ENCODE results near the gene PTRH1. TPM values are rescaled to one million over a fixed set of nuclear protein-coding genes. Genes with fewer than 3 reads are reported as not detected.

Gene PTRH1
- total and polyA plus RNA-seq, 10 of the 15 experiments (the other 5 are each of a cell fraction or from before 2014, with no cell fraction given): 0.69 to 38.4 (median 10.2) TPM

GRCh38 chr9:127734747-127735529, 19.5 kb upstream of the PTRH1 start, which contains the start of gene TOR2A (continued):
- TF ChIP-seq CHD1 (IDR thresholded peaks at IDR 0.05; ENCODE audit: low read depth, low read length) (no peak), TBL1XR1 (IDR thresholded peaks at IDR 0.05; ENCODE audit: low read depth, low read length) (peak; percentile 71; the same call in 1 of the 2 replicates), BCLAF1 (IDR thresholded peaks at IDR 0.05) (no peak), EZH2 (IDR thresholded peaks at IDR 0.05; ENCODE audit: borderline replicate concordance, control insufficient read depth, low read depth, low read length) (no peak), HCFC1 (IDR thresholded peaks at IDR 0.05; ENCODE audit: low read length) (peak; percentile 96), TCF12 (IDR thresholded peaks at IDR 0.05; ENCODE audit: low read depth, low read length) (no peak), SMC3 (IDR thresholded peaks at IDR 0.05; ENCODE audit: borderline replicate concordance, low read length) (peak; percentile 97), NFYB (IDR thresholded peaks at IDR 0.05; ENCODE audit: insufficient read depth, low read depth, low read length) (peak; percentile 64), E2F4 (IDR thresholded peaks at IDR 0.05; ENCODE audit: low read depth, low read length) (no peak), CHD2 (IDR thresholded peaks at IDR 0.05; ENCODE audit: borderline replicate concordance, low read depth, low read length) (peak; percentile 88), ZNF274 (IDR thresholded peaks at IDR 0.05; ENCODE audit: insufficient read depth, insufficient read length) (no peak), NFYA (IDR thresholded peaks at IDR 0.05; ENCODE audit: borderline replicate concordance, low read depth, low read length) (no peak), GABPA (IDR thresholded peaks at IDR 0.05; ENCODE audit: low read depth) (no peak), GATAD2B (conservative IDR thresholded peaks at IDR 0.05; ENCODE audit: low read depth) (peak; percentile 88), EGR1 (IDR thresholded peaks at IDR 0.05; ENCODE audit: borderline replicate concordance in 1 of 2, low read depth in 2 of 2, low read length in 2 of 2) (no peak), IKZF1 (conservative IDR thresholded peaks at IDR 0.05) (peak; percentile 98)
- TF ChIP-seq, protein P1, sequence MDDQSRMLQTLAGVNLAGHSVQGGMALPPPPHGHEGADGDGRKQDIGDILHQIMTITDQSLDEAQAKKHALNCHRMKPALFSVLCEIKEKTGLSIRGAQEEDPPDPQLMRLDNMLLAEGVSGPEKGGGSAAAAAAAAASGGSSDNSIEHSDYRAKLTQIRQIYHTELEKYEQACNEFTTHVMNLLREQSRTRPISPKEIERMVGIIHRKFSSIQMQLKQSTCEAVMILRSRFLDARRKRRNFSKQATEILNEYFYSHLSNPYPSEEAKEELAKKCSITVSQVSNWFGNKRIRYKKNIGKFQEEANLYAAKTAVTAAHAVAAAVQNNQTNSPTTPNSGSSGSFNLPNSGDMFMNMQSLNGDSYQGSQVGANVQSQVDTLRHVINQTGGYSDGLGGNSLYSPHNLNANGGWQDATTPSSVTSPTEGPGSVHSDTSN (IDR thresholded peaks at IDR 0.05; ENCODE audit: insufficient replicate concordance, low read depth, low read length): no peak
- TF ChIP-seq, protein P2, sequence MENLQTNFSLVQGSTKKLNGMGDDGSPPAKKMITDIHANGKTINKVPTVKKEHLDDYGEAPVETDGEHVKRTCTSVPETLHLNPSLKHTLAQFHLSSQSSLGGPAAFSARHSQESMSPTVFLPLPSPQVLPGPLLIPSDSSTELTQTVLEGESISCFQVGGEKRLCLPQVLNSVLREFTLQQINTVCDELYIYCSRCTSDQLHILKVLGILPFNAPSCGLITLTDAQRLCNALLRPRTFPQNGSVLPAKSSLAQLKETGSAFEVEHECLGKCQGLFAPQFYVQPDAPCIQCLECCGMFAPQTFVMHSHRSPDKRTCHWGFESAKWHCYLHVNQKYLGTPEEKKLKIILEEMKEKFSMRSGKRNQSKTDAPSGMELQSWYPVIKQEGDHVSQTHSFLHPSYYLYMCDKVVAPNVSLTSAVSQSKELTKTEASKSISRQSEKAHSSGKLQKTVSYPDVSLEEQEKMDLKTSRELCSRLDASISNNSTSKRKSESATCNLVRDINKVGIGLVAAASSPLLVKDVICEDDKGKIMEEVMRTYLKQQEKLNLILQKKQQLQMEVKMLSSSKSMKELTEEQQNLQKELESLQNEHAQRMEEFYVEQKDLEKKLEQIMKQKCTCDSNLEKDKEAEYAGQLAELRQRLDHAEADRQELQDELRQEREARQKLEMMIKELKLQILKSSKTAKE (IDR thresholded peaks at IDR 0.05; ENCODE audit: low read depth, poor library complexity, severe bottlenecking): no peak
- TF ChIP-seq, protein P3, sequence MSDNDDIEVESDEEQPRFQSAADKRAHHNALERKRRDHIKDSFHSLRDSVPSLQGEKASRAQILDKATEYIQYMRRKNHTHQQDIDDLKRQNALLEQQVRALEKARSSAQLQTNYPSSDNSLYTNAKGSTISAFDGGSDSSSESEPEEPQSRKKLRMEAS (IDR thresholded peaks at IDR 0.05; ENCODE audit: low read depth, low read length): peak; percentile 69
- TF ChIP-seq, protein P4, sequence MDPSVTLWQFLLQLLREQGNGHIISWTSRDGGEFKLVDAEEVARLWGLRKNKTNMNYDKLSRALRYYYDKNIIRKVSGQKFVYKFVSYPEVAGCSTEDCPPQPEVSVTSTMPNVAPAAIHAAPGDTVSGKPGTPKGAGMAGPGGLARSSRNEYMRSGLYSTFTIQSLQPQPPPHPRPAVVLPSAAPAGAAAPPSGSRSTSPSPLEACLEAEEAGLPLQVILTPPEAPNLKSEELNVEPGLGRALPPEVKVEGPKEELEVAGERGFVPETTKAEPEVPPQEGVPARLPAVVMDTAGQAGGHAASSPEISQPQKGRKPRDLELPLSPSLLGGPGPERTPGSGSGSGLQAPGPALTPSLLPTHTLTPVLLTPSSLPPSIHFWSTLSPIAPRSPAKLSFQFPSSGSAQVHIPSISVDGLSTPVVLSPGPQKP (IDR thresholded peaks at IDR 0.05; ENCODE audit: low read depth, low read length): peak; percentile 75; the same call in 1 of the 2 replicates

Measured in GM12878 (cell line).